Measurements from ENCODE around the gene ZMYM2.

The ZMYM2 gene

DNA sequence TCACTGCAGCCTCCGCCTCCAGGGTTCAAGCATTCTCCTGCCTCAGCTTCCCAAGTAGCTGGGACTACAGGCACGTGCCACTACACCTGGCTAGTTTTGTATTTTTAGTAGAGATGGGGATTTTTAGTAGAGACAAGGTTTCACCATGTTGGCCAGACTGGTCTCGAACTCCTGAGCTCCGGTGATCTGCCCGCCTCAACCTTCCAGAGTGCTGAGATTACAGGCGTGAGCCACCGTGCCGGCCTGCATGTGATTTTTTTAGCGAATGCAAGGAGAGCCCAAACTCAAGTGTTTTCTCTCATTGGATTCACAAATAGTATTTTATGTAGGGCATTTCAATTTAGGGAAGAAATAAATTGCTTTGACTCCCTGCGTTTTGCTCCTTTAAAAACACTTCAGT is 4.4 kb downstream of the ZMYM2 start:
- TF ChIP-seq SIN3A (IDR thresholded peaks at IDR 0.05; ENCODE audit: borderline replicate concordance, insufficient read depth, low read length) (no peak), FOXP2 (optimal IDR thresholded peaks at IDR 0.05; ENCODE audit: borderline replicate concordance, extremely low read depth, extremely low read length, insufficient read depth) (no peak), TAF1 (IDR thresholded peaks at IDR 0.05; ENCODE audit: borderline replicate concordance, insufficient read depth, low read length) (no peak), POLR2AphosphoS5 (IDR thresholded peaks at IDR 0.05; ENCODE audit: low read depth, low read length) (no peak)
- TF ChIP-seq, protein P1, sequence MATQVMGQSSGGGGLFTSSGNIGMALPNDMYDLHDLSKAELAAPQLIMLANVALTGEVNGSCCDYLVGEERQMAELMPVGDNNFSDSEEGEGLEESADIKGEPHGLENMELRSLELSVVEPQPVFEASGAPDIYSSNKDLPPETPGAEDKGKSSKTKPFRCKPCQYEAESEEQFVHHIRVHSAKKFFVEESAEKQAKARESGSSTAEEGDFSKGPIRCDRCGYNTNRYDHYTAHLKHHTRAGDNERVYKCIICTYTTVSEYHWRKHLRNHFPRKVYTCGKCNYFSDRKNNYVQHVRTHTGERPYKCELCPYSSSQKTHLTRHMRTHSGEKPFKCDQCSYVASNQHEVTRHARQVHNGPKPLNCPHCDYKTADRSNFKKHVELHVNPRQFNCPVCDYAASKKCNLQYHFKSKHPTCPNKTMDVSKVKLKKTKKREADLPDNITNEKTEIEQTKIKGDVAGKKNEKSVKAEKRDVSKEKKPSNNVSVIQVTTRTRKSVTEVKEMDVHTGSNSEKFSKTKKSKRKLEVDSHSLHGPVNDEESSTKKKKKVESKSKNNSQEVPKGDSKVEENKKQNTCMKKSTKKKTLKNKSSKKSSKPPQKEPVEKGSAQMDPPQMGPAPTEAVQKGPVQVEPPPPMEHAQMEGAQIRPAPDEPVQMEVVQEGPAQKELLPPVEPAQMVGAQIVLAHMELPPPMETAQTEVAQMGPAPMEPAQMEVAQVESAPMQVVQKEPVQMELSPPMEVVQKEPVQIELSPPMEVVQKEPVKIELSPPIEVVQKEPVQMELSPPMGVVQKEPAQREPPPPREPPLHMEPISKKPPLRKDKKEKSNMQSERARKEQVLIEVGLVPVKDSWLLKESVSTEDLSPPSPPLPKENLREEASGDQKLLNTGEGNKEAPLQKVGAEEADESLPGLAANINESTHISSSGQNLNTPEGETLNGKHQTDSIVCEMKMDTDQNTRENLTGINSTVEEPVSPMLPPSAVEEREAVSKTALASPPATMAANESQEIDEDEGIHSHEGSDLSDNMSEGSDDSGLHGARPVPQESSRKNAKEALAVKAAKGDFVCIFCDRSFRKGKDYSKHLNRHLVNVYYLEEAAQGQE (IDR thresholded peaks at IDR 0.05; ENCODE audit: insufficient read depth in 1 of 2, low read depth in 2 of 2, low read length in 2 of 2): no peak

DNA sequence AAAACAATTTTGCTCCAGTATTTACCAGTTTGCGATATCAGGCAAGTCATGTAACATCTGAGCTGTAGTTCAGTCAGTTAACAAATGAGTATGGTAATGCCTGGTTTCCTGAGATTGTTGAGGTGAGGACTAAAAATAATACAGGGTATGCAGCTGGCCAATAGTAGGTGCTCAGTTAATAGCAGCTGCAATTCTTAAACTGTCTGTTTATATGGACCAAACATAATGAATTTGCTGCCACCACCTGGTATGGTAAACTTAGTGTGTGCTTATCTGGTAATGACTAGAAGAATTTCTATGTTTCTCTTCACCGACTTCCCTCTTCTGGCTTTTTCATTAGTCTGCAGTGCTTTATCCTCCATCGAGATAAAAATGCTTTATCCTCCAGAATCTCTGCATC is 9.1 kb downstream of the ZMYM2 start:
- TF ChIP-seq FOXP2 (optimal IDR thresholded peaks at IDR 0.05; ENCODE audit: borderline replicate concordance, extremely low read depth, extremely low read length, insufficient read depth): no peak
- TF ChIP-seq SIN3A (IDR thresholded peaks at IDR 0.05; ENCODE audit: borderline replicate concordance, insufficient read depth, low read length): no peak
- TF ChIP-seq, protein P1 (IDR thresholded peaks at IDR 0.05; ENCODE audit: insufficient read depth in 1 of 2, low read depth in 2 of 2, low read length in 2 of 2): no peak
- TF ChIP-seq TAF1 (IDR thresholded peaks at IDR 0.05; ENCODE audit: borderline replicate concordance, insufficient read depth, low read length): no peak
- TF ChIP-seq POLR2AphosphoS5 (IDR thresholded peaks at IDR 0.05; ENCODE audit: low read depth, low read length): no peak

DNA sequence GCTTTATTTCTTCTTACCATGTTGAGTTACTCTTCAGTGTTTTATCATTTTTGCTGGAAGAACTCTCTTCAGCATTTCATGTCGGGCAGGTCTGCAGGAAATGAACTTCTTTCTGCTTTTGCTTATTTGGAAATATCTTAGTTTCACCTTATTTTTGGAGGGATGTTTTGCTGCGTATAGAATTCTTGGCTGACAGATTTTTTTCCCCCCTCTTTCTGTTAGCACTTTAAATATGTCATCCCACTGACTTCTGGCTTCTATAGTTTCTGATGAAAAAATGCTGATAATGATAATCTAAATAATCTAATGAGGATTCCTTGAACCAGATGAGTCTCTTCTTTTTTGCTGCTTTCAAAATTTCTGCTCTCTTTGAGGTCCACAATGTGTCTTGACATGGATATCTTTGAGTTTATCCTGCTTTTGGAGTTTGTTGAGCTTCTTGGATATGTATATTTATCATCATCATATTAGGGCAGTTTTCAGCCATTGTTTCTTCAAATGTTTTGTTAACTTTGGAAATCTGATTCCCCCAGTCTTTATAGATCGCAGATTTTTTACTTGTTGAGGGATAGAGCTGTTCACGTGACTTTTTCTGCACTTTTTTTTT is 20.4 kb downstream of the ZMYM2 start:
- TF ChIP-seq POLR2AphosphoS5 (IDR thresholded peaks at IDR 0.05; ENCODE audit: low read depth, low read length): no peak
- TF ChIP-seq, protein P1 (IDR thresholded peaks at IDR 0.05; ENCODE audit: insufficient read depth in 1 of 2, low read depth in 2 of 2, low read length in 2 of 2): no peak
- TF ChIP-seq TAF1 (IDR thresholded peaks at IDR 0.05; ENCODE audit: borderline replicate concordance, insufficient read depth, low read length): no peak
- TF ChIP-seq SIN3A (IDR thresholded peaks at IDR 0.05; ENCODE audit: borderline replicate concordance, insufficient read depth, low read length): no peak
- no peak for TF ChIP-seq FOXP2 (optimal IDR thresholded peaks at IDR 0.05; ENCODE audit: borderline replicate concordance, extremely low read depth, extremely low read length, insufficient read depth)

- TF ChIP-seq TAF1 (IDR thresholded peaks at IDR 0.05; ENCODE audit: borderline replicate concordance, insufficient read depth, low read length) (no peak), POLR2AphosphoS5 (IDR thresholded peaks at IDR 0.05; ENCODE audit: low read depth, low read length) (no peak), SIN3A (IDR thresholded peaks at IDR 0.05; ENCODE audit: borderline replicate concordance, insufficient read depth, low read length) (no peak), FOXP2 (optimal IDR thresholded peaks at IDR 0.05; ENCODE audit: borderline replicate concordance, extremely low read depth, extremely low read length, insufficient read depth) (no peak)
- TF ChIP-seq, protein P1 (IDR thresholded peaks at IDR 0.05; ENCODE audit: insufficient read depth in 1 of 2, low read depth in 2 of 2, low read length in 2 of 2): no peak
These were observed 23.2 kb downstream of the ZMYM2 start for GRCh38 chr13:19981685-19982238.

Measured in PFSK-1 (cell line).